Right cardiac atrium (tissue), 5 donors: ENCODE results near the gene FOXS1. TPM values are rescaled to one million over a fixed set of nuclear protein-coding genes. Genes with fewer than 3 reads are reported as not detected.
A peak's percentile ranks its signal among the peaks of the same experiment; 100 is the strongest.

Source experiments
- ATAC-seq, 2 donors: fragments of 200-7000 bp; cut with Tn5 transposase; one replicate each; pipeline versions ENCODE4 v1.8.0 to v1.9.1; 2020; ENCODE audit warnings: moderate library complexity in 2 of 2, mild to moderate bottlenecking in 1 of 2
- DNase-seq, 3 donors: peaks; one replicate each; pipeline ENCODE4 v3.0.0-alpha.2; 2020
- H3K27ac ChIP-seq: one replicate; pipeline ENCODE4 v1.5.1; 2013; ENCODE audit warnings: mild to moderate bottlenecking, low read length, control low read depth, moderate library complexity
- H3K27me3 ChIP-seq: one replicate; pipeline ENCODE4 v1.6.1; 2013; ENCODE audit not compliant: control insufficient read depth, insufficient read depth
- H3K4me1 ChIP-seq: one replicate; pipeline ENCODE4 v1.6.1; 2013; ENCODE audit warnings: low read length; ENCODE audit not compliant: control insufficient read depth, insufficient read depth
- H3K4me3 ChIP-seq: one replicate; pipeline ENCODE4 v1.5.1; 2013; ENCODE audit warnings: low read length, control low read depth
- H3K9me3 ChIP-seq: one replicate; pipeline ENCODE4 v1.6.1; 2013; ENCODE audit warnings: low read length; ENCODE audit not compliant: control insufficient read depth
- WGBS: extraction: QIAGEN DNeasy Blood & Tissue Kit; methylation state at CpG from one replicate; pipeline ENCODE4 v1.1.7; 2013; 5-methylcytosine and 5-hydroxymethylcytosine counted together
- intact Hi-C, 4 donors: fragments of 100-400 bp; cut with DNase I; formaldehyde crosslinking; loops; one replicate each; pipeline versions ENCODE4 v1.11.0 to v1.14.0; 2022 to 2023
- polyA plus RNA-seq: library from polyadenylated mRNA; stranded (reverse); fragments of 200-250 nt; gene quantifications from one replicate; pipeline ENCODE4 v1.2.3, GENCODE V29; 2013
- total RNA-seq, 4 donors: library from RNA; stranded (reverse); fragmentation: NEBNext Ultra II Directional; extraction: Animal tissue kit (Norgen Biotek cat#: 25700); gene quantifications; one replicate each; pipeline ENCODE4 v1.2.1, GENCODE V29; 2021
- donor health status: healthy with polysubstance abuse.
- donor health status: DM: no; HTN: yes; CAD: no.
- donor health status: DM: no; HTN: no; CAD: no.
- donor health status: DM: no; HTN: yes; CAD: no; lungs with severe emphysema.
- donor health status: DM: yes; HTN: yes; CAD: no.

FOXS1 gene
- total and polyA plus RNA-seq, 5 donors, result 2.0 to 4.3 (median 3.2) TPM

GRCh38 chr20:31860390-31861134 is 15.2 kb upstream of the FOXS1 start:
- Histone ChIP-seq H3K4me3 (peak overlapping the region; percentile 63), H3K27me3 (no peaks in the 10 kb centered on the region), H3K9me3 (no peaks in the 10 kb centered on the region), H3K4me1 (no peaks in the 10 kb centered on the region), H3K27ac (no peak overlapping the region)
- 7% methylated on average over 15 of the region's 15 CpGs for WGBS
- DNase-seq (peak in 2 of 3 donors; percentile 63 to 72), ATAC-seq (peak; percentile 56 to 83)
- intact Hi-C loops, result no loop called here

- Histone ChIP-seq H3K4me3 (no peak overlapping the region), H3K9me3 (no peaks in the 10 kb centered on the region), H3K4me1 (no peaks in the 10 kb centered on the region), H3K27ac (no peak overlapping the region), H3K27me3 (no peaks in the 10 kb centered on the region)
- intact Hi-C loops, result loop anchor here in 3 of 4 donors (10.0 kb wide), 3 partner anchors 95 to 235 kb away; partner anchors contain the start of gene PDRG1 (in 1 of the 3)
- 58% methylated on average over 7 of the region's 7 CpGs for WGBS
- no peak for DNase-seq
- ATAC-seq, result no peak
These were observed 14.6 kb upstream of the FOXS1 start for GRCh38 chr20:31859998-31860380.

DNA sequence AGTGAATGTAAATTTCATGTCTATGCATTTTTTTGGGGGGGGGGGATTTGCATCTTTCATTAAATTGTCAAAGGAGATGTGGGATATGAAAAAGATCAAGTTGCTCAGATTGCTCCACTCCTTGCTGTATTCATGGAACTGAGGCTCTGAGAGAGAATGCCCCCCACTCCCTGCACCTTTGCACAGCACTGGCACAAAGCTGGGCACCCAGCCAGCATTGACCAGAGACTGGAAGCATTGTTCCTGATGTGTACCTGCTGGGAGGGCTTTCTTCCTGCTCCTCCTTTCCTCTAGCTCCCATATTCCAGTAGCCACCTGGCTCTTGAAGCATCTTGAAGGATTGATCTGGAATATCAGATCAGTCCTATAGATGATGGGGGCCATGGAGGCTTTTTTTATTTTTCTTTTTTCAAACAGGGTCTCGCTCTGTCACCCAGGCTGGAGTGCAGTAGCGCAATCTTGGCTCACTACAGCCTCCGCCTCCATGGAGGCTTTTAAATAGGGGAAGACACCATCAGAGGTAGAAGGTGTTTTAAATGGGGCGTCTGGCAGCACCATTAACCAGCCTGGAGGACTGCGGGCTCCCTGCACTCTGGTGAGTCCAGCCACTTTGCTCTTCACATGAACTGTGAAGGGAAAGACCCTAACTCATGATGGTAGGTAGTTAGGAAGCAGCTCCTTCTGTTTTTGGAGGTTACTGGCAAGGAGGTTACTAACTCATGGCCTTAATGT is 14.0 kb upstream of the FOXS1 start:
- no peak overlapping the region for H3K27ac ChIP-seq
- no peaks in the 10 kb centered on the region for H3K27me3 ChIP-seq
- DNase-seq (peak in 1 of 3 donors; percentile 42), ATAC-seq (no peak)
- 95% methylated on average over 5 of the region's 5 CpGs for WGBS
- H3K9me3 ChIP-seq, result no peaks in the 10 kb centered on the region
- intact Hi-C loops, result loop anchor here in 3 of 4 donors (10.0 kb wide), 3 partner anchors 95 to 235 kb away; partner anchors contain the start of gene PDRG1 (in 1 of the 3)
- H3K4me1 ChIP-seq, result no peaks in the 10 kb centered on the region
- H3K4me3 ChIP-seq, result no peak overlapping the region

DNA sequence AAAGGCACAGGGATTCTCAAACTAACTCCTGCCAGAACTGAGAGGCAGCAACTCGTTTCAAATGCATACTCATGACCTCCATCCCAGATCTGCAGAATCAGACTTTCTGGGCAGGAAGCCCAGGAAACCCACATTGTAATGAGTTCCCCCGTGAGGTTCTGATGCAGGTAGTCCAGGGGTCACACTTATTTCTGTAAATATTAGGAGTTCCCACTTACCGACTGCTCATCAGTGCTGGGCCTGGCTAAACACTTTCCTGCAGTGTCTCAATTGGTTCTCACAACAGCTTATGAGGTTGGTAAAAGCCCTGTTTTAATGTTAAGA is 13.3 kb upstream of the FOXS1 start:
- H3K27ac ChIP-seq, result no peak overlapping the region
- DNase-seq (no peak), ATAC-seq (no peak)
- no peak overlapping the region for H3K4me3 ChIP-seq
- H3K9me3 ChIP-seq, result no peaks in the 10 kb centered on the region
- no peaks in the 10 kb centered on the region for H3K4me1 ChIP-seq
- intact Hi-C loops, result loop anchor here in 3 of 4 donors (10.0 kb wide), 3 partner anchors 96 to 236 kb away; partner anchors contain the start of gene PDRG1 (in 1 of the 3)
- H3K27me3 ChIP-seq, result no peaks in the 10 kb centered on the region
- WGBS, result 46% methylated on average over 3 of the region's 3 CpGs

GRCh38 chr20:31857861-31858759 is 12.7 kb upstream of the FOXS1 start:
- no peak overlapping the region for H3K27ac ChIP-seq
- 78% methylated on average over 15 of the region's 15 CpGs for WGBS
- peak in 1 of 3 donors; percentile 25 for DNase-seq
- no peak for ATAC-seq
- no peaks in the 10 kb centered on the region for H3K27me3 ChIP-seq
- no peaks in the 10 kb centered on the region for H3K9me3 ChIP-seq
- intact Hi-C loops, result loop anchor here in 3 of 4 donors (10.0 kb wide), 3 partner anchors 97 to 237 kb away; partner anchors contain the start of gene PDRG1 (in 1 of the 3)
- H3K4me1 ChIP-seq, result no peaks in the 10 kb centered on the region
- no peak overlapping the region for H3K4me3 ChIP-seq

DNA sequence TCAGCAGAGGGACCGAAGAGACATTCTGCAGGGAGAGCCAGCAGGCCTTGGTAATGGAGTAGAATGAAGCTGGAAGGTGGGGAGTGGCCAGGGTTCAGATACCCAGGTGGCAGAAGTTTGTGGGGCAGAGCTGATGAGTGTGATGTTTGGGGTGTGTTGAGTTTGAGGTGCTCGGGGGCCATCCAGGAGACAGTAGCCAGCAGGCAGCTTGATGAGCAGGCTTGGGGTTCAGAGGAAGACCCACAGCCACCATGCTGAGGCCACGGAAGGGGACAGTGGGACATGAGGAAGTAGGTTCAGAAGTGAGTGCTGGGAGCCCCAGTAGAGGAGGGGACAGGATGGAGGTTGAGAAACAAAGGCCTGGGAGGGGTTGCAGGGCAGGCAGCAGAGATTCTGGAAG is 11.1 kb upstream of the FOXS1 start:
- DNase-seq, result peak in 1 of 3 donors; percentile 3
- Histone ChIP-seq H3K27me3 (no peaks in the 10 kb centered on the region), H3K4me1 (no peaks in the 10 kb centered on the region), H3K4me3 (no peak overlapping the region), H3K9me3 (no peaks in the 10 kb centered on the region), H3K27ac (no peak overlapping the region)
- no peak for ATAC-seq
- intact Hi-C loops, result loop anchor here in 3 of 4 donors (10.0 kb wide), 3 partner anchors 98 to 238 kb away; partner anchors contain the start of gene PDRG1 (in 1 of the 3)
- WGBS, result 68% methylated on average over 3 of the region's 3 CpGs

DNA sequence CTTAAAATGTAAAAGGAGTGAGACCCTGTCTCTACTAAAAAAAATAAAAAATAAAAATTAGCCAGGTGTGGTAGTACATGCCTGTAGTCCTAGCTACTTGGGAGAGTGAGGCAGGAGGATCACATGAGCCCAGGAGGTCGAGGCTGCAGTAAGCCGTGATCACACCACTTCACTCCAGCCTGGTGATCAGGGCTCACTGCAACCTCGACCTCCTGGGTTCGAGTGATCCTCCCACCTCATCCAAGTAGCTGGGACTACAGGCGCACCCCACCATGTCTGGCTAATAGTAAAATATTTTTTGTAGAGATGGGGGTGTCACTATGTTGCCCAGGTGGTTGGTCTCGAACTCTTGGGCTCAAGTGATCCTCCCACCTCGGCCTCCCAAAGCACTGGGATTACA is 8.1 kb upstream of the FOXS1 start:
- intact Hi-C loops, result loop anchor here (2.0 to 10.0 kb wide), 6 partner anchors 99 to 241 kb away; partner anchors contain the start of gene PDRG1 (in 4 of the 4)
- Histone ChIP-seq H3K27me3 (no peaks in the 10 kb centered on the region), H3K9me3 (no peaks in the 10 kb centered on the region), H3K4me3 (no peak overlapping the region), H3K4me1 (no peaks in the 10 kb centered on the region), H3K27ac (no peak overlapping the region)
- WGBS, result 81% methylated on average over 7 of the region's 7 CpGs
- ATAC-seq (no peak), DNase-seq (peak in 1 of 3 donors; percentile 10)

DNA sequence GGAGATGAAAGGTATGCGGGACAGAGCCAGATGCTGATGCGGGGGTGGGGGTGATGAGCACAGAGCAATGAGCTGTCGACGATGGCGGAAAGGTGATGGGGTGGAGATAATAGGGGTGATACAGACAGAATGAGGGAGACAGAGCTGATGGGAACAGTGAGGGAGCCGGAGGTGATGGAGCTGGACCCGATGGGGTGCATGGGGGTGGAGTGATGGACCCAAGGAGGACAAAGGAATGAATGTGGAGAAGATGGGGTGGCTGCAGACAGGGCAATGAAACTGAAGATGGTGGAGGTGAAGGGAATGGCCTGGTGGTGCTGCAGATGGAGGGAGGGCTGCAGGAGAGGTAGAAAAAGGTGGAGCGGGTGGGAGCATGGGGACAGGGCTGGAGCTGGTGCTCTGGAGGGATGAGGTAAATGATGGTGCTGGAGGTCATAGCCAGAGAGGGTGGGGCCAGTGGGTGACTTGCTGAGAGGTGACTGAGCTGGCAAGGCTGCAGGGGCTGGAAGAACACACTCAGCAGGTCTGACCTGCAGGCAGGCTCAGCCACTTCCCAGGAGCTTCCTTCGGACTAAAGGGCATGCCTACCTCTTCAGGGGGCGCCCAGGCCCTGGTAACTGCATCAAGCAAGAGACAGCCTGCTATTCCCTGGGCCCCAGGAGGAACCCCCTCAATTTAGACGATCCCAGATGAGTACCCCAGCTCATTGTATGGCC is 6.0 kb upstream of the FOXS1 start:
- no peaks in the 10 kb centered on the region for H3K27me3 ChIP-seq
- whole genome bisulfite sequencing, result 68% methylated on average over 11 of the region's 11 CpGs
- no peak overlapping the region for H3K27ac ChIP-seq
- H3K4me1 ChIP-seq, result no peaks in the 10 kb centered on the region
- intact Hi-C loops, result loop anchor here (5.0 to 10.0 kb wide), 5 partner anchors 101 to 243 kb away; partner anchors contain the start of gene PDRG1 (in 3 of the 4)
- H3K9me3 ChIP-seq, result no peaks in the 10 kb centered on the region
- no peak overlapping the region for H3K4me3 ChIP-seq
- no peak for ATAC-seq
- peak in 1 of 3 donors; percentile 16 for DNase-seq

DNA sequence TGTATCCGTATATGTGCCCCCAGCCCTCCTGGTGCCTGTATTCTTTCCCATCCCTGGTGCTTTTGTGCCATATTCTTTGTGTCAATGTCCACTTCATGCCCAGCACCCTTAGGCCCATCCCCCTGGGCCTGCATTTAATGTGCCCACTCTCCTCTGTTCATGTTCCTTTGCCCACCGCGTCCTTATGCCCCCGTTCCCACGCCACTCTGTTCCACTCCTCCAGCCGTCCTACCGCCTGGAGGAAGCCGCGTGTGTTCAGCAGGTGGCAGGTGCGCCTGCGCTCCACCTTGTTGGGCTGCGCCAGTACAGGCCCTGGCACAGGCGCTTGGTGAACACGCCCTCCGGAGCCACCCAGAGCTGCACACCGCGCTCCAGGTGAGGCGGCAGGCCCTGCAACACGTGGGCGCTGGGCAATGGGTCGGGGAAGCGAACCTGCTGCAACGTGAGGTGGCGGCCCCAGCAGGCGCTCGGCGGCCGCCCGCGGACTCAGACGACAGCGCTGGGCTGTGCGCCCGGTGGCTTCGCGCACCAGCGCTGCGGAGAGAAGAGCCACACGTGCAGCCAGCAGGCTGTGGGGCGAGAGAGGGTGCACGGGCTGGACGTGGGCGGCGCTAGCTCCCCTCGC is 4.0 kb upstream of the FOXS1 start:
- no peaks in the 10 kb centered on the region for H3K27me3 ChIP-seq
- DNase-seq, result peak in 1 of 3 donors; percentile 37

More for the DNA sequence above, 4.0 kb upstream of the FOXS1 start:
- H3K27ac ChIP-seq, result no peak overlapping the region
- intact Hi-C loops, result no loop called here
- no peak for ATAC-seq
- no peak overlapping the region for H3K4me3 ChIP-seq
- WGBS, result 30% methylated on average over 45 of the region's 45 CpGs
- no peaks in the 10 kb centered on the region for H3K9me3 ChIP-seq
- no peaks in the 10 kb centered on the region for H3K4me1 ChIP-seq
